NT2/D1 (cell line): ENCODE measurements around the gene OR14J1.

Experiments
- YY1 ChIP-seq: IDR thresholded peaks from 2 replicates; pipeline ENCODE4 v1.6.1; 2011; ENCODE audit not compliant: insufficient read length, insufficient read depth
- ZNF274 ChIP-seq: IDR thresholded peaks from 2 replicates; pipeline ENCODE4 v1.6.1; 2011; ENCODE audit warnings: mild to moderate bottlenecking, low read depth, low read length

DNA sequence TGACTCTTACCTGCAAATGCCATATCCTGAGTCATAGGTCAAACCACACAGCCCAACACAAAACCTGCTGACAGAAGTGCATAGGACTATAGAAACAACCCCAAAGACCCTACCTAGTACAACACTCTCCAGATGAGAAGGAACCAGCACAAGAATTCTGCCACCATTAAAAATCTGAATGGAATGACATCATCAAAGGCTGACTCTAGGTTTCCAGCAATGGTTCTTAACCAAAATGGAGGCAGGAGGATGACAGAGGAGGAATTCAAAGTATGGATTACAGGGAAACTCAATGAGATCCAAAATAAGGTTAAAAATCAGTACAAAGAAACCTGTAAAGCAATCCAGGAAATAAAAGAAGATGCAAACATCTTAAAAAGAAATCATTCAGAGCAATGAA lies 31.2 kb downstream of the OR14J1 start:
- TF ChIP-seq ZNF274 (no peak), YY1 (no peak)
